Measurements from ENCODE around the gene GNB1.

DNA sequence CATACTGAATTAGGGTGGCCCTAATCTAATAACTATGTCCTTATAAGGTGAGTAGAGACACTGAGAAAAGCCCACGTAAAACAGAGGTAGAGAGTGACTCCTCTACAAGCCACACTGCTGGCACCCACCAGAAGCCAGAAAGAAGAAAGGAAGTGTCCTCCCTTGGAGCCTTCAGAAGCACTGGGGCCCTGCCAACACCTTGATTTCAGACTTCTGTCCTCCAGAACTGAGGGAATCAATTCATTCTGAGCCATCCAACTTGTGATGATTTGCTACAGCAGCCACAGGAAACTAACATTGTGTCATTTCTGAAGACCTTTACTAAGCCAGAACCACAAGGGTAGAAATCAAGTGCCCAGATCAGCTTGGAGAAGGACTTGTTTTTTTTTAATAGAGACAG is 15.0 kb downstream of the GNB1 start:
- TF ChIP-seq CTCF (IDR thresholded peaks at IDR 0.05; ENCODE audit: low read length) (no peak), EZH2 (IDR thresholded peaks at IDR 0.05; ENCODE audit: borderline replicate concordance, low read length) (no peak)
